Prostate gland (tissue), 2 donors: Measurements from ENCODE around the gene S100A5. TPM values are rescaled to one million over a fixed set of nuclear protein-coding genes. Genes with fewer than 3 reads are reported as not detected.

Experiments
- DNase-seq: peaks from one replicate; pipeline ENCODE4 v3.0.0-alpha.2; 2019; ENCODE audit warnings: low spot score
- H3K27ac ChIP-seq, 2 donors: fragments of 200-600 bp; sonication (generic); 2 replicates each; pipeline ENCODE4 v1.5.1; 2017 to 2019
- H3K27me3 ChIP-seq: fragments of 200-600 bp; sonication (generic); replicated peaks from 2 replicates; pipeline ENCODE4 v1.5.1; 2019; ENCODE audit not compliant: insufficient read depth
- H3K36me3 ChIP-seq, 2 donors: fragments of 200-600 bp; sonication (generic); 1 replicate in 1 of 2; 2 replicates in 1 of 2; pipeline versions ENCODE4 v1.5.1 to v1.8.1; 2017 to 2019
- H3K4me1 ChIP-seq: fragments of 200-600 bp; sonication (generic); replicated peaks from 2 replicates; pipeline ENCODE4 v1.5.1; 2019
- H3K4me3 ChIP-seq, 2 donors: fragments of 200-600 bp; sonication (generic); 2 replicates each; pipeline ENCODE4 v1.5.1; 2017 to 2019
- H3K9me3 ChIP-seq: fragments of 200-600 bp; sonication (generic); 2 replicates; pipeline ENCODE4 v1.5.1; 2017
- CTCF ChIP-seq, 4 experiments: fragments of 200-600 bp in 2 of 4; fragments of 450-650 bp in 2 of 4; sonication (generic) in 2 of 4; IDR thresholded peaks; 1 replicate in 3 of 4; 2 replicates in 1 of 4; pipeline ENCODE4 v1.5.1; 2016 to 2019; ENCODE audit warnings: antibody characterized with exemption in 4 of 4, mild to moderate bottlenecking in 2 of 4, moderate library complexity in 2 of 4
- POLR2A ChIP-seq: fragments of 450-650 bp; IDR thresholded peaks from one replicate; pipeline ENCODE4 v1.6.1; 2016; ENCODE audit warnings: antibody characterized with exemption, mild to moderate bottlenecking
- POLR2AphosphoS5 ChIP-seq: sonication (generic); formaldehyde crosslinking; IDR thresholded peaks from one replicate; pipeline ENCODE4 v1.6.1; 2017; ENCODE audit warnings: antibody characterized with exemption
- WGBS: methylation state at CpG from one replicate; pipeline ENCODE4 v1.1.5; 2018; 5-methylcytosine and 5-hydroxymethylcytosine counted together
- intact Hi-C: fragments of 100-400 bp; cut with DNase I; formaldehyde crosslinking; loops from one replicate; pipeline ENCODE4 v1.14.2; 2022
- total RNA-seq, 2 donors: library from RNA; depleted of rRNA; stranded (reverse); fragments of >200 nt; gene quantifications; one replicate each; pipeline ENCODE4 v1.1.0, GENCODE V29; 2016

Gene S100A5
- total RNA-seq, 2 donors from 2014 or later: not detected

GRCh38 chr1:153507926-153508583 is 32.7 kb downstream of the S100A5 start:
- Histone ChIP-seq H3K9me3 (no peaks in the 10 kb centered on the region), H3K27me3 (no peaks in the 10 kb centered on the region), H3K4me1 (no peaks in the 10 kb centered on the region), H3K27ac (no peak overlapping the region), H3K4me3 (no peak overlapping the region), H3K36me3 (no peaks in the 10 kb centered on the region)
- no peak for TF ChIP-seq POLR2A
- TF ChIP-seq CTCF (IDR thresholded peaks at IDR 0.05): no peak
- intact Hi-C loops: no loop called here
- DNase-seq: no peak
- WGBS: 72% methylated on average over 11 of the region's 11 CpGs

DNA sequence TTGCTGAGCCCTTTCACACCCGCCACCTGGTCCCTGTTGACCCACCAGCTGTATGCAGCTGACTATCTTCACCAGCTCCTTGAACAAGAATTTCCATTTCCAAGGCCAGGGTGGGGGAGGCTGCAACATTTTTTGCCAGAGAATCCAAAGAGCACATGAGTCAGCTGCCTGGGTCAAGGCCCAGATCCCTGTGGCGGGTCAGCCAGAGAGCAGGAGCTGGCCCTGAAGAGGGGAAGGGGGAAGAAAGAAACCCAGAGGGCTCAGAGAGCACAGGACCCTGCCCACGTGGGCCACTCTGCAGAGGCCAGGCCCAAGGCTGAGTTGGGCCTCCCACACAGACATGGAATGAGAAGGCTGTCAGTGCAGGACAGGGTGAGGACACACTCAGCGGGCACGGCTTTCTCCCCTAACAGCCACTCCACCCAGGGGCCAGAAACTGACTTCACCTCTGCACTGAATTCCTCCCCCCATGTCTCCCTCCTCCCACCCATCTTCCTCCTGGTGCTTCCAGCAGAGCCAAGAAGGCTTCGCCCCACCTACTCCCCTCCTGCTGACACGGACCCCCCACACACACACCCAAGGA is 33.8 kb downstream of the S100A5 start:
- DNase-seq: no peak
- intact Hi-C loops: no loop called here
- H3K4me1 ChIP-seq: no peaks in the 10 kb centered on the region
- peak; percentile 77 for TF ChIP-seq POLR2AphosphoS5
- TF ChIP-seq CTCF (IDR thresholded peaks at IDR 0.05): no peak
- no peak for TF ChIP-seq POLR2A
- H3K27me3 ChIP-seq: no peaks in the 10 kb centered on the region
- H3K4me3 ChIP-seq: no peak overlapping the region
- WGBS: 53% methylated on average over 7 of the region's 7 CpGs
- no peaks in the 10 kb centered on the region for H3K9me3 ChIP-seq
- no peaks in the 10 kb centered on the region for H3K36me3 ChIP-seq
- peak overlapping the region; percentile 38 to 53 for H3K27ac ChIP-seq

DNA sequence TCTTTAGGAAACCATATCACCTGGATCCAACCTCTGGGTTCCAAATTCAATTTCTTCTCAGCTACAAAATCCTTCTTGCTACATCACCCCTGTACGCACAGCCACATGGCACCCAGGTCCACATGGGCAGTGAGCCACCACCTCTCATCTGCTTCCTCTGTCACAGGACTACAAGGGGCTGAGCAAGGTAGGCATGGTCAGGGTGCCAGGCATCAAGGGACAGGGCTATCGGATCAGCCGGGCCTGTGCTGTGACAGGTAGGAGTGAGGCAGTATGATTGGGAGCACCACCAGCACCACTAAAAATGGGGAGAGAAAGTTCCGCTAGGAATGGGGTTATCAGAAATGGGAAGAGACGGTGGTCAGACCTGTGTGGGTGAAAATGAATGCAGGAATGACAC is 34.3 kb downstream of the S100A5 start:
- Histone ChIP-seq H3K27me3 (no peaks in the 10 kb centered on the region), H3K9me3 (no peaks in the 10 kb centered on the region), H3K27ac (no peak overlapping the region), H3K36me3 (no peaks in the 10 kb centered on the region), H3K4me3 (no peak overlapping the region), H3K4me1 (no peaks in the 10 kb centered on the region)
- no peak for TF ChIP-seq POLR2A
- no peak for TF ChIP-seq POLR2AphosphoS5
- TF ChIP-seq CTCF (IDR thresholded peaks at IDR 0.05): no peak
- no peak for DNase-seq
- intact Hi-C loops: no loop called here
- WGBS: 76% methylated on average over 5 of the region's 5 CpGs

DNA sequence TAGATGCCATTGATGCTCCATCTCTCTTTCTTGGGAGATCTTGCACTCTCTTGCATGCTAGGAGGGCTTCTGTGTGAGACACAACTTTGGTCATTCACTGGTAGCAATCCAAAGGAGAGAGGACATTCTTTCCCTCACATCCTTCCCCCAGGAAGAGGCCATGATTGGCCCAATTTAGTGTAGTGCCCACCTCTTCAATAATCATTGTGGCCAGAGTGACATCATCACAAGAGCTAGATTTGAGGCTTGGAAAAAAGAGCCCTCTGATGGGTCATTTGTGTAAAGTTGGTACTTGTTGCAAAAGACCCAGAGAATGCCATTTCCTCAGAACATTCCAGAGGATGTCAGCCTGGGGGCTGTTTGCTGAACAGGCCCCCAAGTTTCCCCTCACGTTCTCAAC is 35.2 kb downstream of the S100A5 start:
- no peaks in the 10 kb centered on the region for H3K9me3 ChIP-seq
- no peak for TF ChIP-seq POLR2AphosphoS5
- no peak for TF ChIP-seq POLR2A
- TF ChIP-seq CTCF (IDR thresholded peaks at IDR 0.05): no peak
- no peak for DNase-seq
- no peaks in the 10 kb centered on the region for H3K36me3 ChIP-seq
- H3K4me3 ChIP-seq: no peak overlapping the region
- WGBS: 89% methylated on average over 1 of the region's 1 CpG
- no peaks in the 10 kb centered on the region for H3K4me1 ChIP-seq
- intact Hi-C loops: no loop called here
- no peaks in the 10 kb centered on the region for H3K27me3 ChIP-seq
- no peak overlapping the region for H3K27ac ChIP-seq

GRCh38 chr1:153503766-153504165 is 37.0 kb downstream of the S100A5 start:
- Histone ChIP-seq H3K36me3 (no peaks in the 10 kb centered on the region), H3K27ac (no peak overlapping the region), H3K4me1 (no peaks in the 10 kb centered on the region), H3K27me3 (no peaks in the 10 kb centered on the region), H3K4me3 (no peak overlapping the region), H3K9me3 (no peaks in the 10 kb centered on the region)
- DNase-seq: no peak
- intact Hi-C loops: no loop called here
- WGBS: 88% methylated on average over 3 of the region's 3 CpGs
- TF ChIP-seq POLR2AphosphoS5: no peak
- no peak for TF ChIP-seq CTCF (IDR thresholded peaks at IDR 0.05)
- TF ChIP-seq POLR2A: no peak
